PFSK-1 (cell line): Measurements from ENCODE around the gene TMEM272.
A peak's percentile ranks its signal among the peaks of the same experiment; 100 is the strongest.

ENCODE experiments used
- FOXP2 ChIP-seq: optimal IDR thresholded peaks from 2 replicates; pipeline ENCODE3; 2011; ENCODE audit warnings: borderline replicate concordance, control low read depth, inconsistent platforms; ENCODE audit not compliant: insufficient read depth; ENCODE audit errors: extremely low read length, extremely low read depth
- REST ChIP-seq, 2 experiments: IDR thresholded peaks; 2 replicates each; pipeline versions ENCODE4 v1.6.1 to v1.8.0; 2011 to 2012; ENCODE audit warnings: low read depth in 2 of 2, low read length in 2 of 2, control low read depth in 1 of 2, inconsistent platforms in 1 of 2, mild to moderate bottlenecking in 1 of 2, moderate library complexity in 1 of 2; ENCODE audit not compliant: insufficient read depth in 1 of 2
- SIN3A ChIP-seq: IDR thresholded peaks from 2 replicates; pipeline ENCODE4 v1.6.1; 2012; ENCODE audit warnings: mild to moderate bottlenecking, low read length, moderate library complexity, borderline replicate concordance; ENCODE audit not compliant: insufficient read depth
- TAF1 ChIP-seq: IDR thresholded peaks from 2 replicates; pipeline ENCODE4 v1.6.1; 2012; ENCODE audit warnings: low read length, control low read depth, borderline replicate concordance; ENCODE audit not compliant: insufficient read depth

The TMEM272 gene

GRCh38 chr13:51764184-51765141 lies 80.5 kb downstream of the TMEM272 start:
- TF ChIP-seq SIN3A (no peak), REST (IDR thresholded peaks at IDR 0.05; ENCODE audit: insufficient read depth in 1 of 2, low read depth in 2 of 2, low read length in 2 of 2) (no peak), FOXP2 (peak; percentile 19), TAF1 (no peak)

GRCh38 chr13:51763486-51763885 lies 81.5 kb downstream of the TMEM272 start:
- TF ChIP-seq FOXP2 (no peak), SIN3A (no peak)
